ENCODE data around the gene LIM2.
"Not testable (repeated sequence)": the region's sequence is repeated elsewhere in the genome, so short reads cannot be mapped to it uniquely, and the experiment has no call there.

The LIM2 gene, protein sequence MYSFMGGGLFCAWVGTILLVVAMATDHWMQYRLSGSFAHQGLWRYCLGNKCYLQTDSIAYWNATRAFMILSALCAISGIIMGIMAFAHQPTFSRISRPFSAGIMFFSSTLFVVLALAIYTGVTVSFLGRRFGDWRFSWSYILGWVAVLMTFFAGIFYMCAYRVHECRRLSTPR

GRCh38 chr19:51387924-51388389, at the start of gene LIM2:
Gene LIM2, minus strand, starts transcription at chr19:51387974. Its CDS starts 531 bp downstream, at chr19:51387443.
- DNase-seq = no peak

DNA sequence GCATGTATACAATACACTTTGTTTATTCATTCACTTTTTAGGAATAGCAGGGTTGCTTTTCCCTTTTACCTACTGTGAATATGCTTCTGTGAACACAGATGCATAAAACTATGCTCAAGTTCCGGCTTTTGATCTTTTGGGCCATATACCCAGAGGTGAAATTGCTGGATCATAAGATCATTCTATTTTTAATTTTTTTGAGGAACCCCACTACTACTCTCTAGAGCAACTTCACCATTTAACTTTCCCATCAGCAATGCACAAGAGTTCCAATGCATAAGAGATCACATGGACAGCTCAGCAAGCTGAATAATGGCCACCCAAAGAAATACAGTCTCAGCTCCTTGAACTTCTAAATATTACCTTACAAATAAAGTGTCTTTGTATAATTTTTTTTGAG, 46.7 kb upstream of the LIM2 start:
- DNase-seq = no peak

- DNase-seq = no peak
Measured at GRCh38 chr19:51433043-51433442, 45.3 kb upstream of the LIM2 start.

- DNase-seq = no peak
Measured at GRCh38 chr19:51431124-51431523, 43.4 kb upstream of the LIM2 start.

DNA sequence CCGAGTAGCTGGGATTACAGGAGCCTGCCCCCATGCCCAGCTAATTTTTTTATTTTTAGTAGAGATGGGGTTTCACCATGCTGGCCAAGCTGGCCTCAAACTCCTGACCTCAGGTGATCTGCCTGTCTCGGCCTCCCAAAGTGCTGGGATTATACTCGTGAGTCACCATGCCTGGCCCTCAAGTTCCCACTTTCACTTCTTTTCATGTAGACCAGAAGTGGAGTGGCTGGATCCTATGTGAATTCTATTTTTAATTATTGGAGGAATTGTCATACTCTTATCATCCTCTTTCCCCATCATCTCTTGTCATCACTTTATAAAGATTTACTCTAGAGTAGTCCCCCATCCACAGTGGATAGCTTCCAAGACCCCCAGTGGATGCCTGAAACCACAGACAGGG, 42.4 kb upstream of the LIM2 start:
- DNase-seq = no peak

DNA sequence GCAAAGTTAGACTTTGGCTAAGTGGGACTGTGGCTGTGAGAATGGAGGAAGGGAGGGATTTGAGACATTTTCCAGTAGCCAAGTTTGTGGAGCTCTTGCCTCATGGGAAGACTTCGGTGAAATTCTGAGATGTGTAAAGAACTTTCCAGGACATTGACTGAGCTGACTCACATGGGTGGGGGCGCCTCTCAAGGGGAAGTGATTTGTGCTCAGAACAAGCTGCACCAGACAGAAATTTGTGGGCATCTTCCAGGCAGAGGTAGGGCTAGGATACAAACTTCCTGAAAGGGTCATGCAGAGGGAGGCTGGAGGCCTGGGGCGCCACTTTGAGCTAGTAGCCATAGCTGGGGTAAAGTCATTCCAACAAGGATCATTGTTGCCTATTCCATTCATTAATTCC, 39.4 kb upstream of the LIM2 start:
- DNase-seq = no peak

GRCh38 chr19:51422053-51422448, 34.3 kb upstream of the LIM2 start:
- peak; percentile 31 for DNase-seq

DNA sequence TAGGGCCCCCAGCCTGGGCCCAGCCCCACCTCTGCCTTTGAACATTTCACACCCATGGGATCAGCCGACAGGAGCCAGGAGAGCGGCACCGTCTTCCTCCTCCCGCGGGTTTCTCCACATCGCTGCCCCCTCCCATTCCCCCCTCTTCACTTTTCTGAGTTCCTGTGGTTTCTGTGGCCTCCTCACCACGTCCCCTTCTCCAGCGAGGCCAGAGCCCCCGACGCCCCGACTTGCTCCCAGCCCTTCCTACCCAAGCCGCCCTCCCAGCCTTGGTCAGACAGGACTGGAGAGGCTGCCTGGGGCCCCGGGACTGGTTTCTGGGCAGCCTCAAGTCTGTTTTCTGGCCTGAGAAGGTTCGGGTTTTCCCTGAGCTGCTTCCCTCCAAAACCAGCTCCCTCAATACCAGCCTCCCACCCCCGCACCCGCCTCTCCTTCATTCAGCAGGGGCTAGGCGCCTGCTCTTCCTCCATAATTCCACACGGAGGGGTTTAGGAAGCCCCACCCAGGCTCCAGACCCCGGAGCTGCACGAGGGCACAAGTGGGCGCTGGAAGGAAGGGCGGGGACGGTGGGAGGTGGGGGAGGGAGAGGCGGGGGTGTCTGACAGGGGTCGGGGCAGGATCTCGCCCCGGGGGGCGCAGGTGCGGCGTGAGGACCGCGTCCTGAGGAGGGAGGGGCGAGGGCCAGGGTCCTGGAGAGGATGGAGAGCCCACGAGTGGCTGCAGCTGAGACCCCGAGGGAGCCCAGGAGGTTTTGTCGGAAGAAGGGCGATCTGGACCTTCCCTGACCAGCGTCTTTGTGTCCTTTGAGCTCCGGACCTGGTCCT, 33.7 kb upstream of the LIM2 start:
- no peak for DNase-seq

DNA sequence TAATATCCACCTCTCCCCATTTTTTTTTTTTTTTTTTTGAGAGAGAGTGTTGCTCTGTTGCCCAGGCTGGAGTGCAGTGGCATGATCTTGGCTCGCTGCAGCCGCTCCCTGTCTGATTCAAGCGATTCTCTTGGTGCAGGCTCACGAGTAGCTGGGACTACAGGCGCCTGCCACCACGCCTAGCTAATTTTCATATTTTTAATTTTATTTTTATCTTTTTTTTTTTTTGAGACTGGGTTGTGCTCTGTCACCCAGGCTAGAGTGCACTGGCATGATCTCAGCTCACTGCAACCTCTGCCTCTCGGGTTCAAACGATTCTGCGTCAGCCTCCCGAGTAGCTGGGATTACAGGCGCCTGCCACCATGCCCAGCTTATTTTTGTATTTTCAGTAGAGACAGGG, 32.7 kb upstream of the LIM2 start:
- not testable (repeated sequence) for DNase-seq

- DNase-seq = no peak
Measured at GRCh38 chr19:51418707-51419106, 30.9 kb upstream of the LIM2 start.

DNA sequence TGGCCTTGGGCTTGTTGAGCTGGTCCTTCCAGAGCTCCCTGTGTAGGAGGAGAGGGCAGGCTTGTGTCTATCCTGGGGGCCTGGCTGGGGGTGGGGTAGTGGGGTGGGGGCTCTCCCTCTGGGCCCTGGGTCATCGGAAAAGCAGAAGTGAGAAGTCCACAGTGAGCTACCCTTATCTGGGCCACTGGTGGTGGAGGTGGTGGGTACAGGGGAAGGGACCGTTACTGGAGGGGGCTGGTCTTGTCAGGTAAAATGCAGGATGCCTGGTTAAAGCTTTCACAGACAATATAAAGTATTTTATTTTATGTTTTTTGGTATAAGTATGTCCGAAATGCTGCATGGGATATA, 30.0 kb upstream of the LIM2 start:
- no peak for DNase-seq

GRCh38 chr19:51417107-51417809, 29.5 kb upstream of the LIM2 start, which contains the start of gene SIGLEC10:
Gene SIGLEC10, minus strand, starts transcription at chr19:51417642. Its CDS starts 61 bp downstream, at chr19:51417581.
- no peak for DNase-seq

GRCh38 chr19:51416422-51416821, 28.6 kb upstream of the LIM2 start:
- not testable (repeated sequence) for DNase-seq

DNA sequence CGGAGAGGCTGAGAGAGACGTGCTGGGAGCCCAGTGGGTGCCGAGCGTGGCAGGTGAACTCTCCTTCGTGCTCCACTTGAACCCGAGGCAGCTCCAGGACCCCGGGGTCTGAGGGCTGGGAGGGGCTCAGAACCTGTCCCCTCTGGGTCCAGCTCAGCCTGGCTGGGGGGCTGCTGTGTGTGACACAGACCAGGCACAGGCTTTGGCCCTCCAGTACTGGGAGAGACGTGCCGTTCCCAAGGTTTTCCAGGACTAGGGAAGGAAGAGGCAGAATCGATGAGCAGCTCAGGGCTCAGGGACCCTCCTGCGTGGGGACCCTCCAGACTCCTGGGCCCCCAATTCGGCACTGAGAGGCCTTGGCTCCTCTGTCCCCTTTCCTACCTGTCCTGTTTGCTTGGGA, 27.4 kb upstream of the LIM2 start:
- no peak for DNase-seq

DNA sequence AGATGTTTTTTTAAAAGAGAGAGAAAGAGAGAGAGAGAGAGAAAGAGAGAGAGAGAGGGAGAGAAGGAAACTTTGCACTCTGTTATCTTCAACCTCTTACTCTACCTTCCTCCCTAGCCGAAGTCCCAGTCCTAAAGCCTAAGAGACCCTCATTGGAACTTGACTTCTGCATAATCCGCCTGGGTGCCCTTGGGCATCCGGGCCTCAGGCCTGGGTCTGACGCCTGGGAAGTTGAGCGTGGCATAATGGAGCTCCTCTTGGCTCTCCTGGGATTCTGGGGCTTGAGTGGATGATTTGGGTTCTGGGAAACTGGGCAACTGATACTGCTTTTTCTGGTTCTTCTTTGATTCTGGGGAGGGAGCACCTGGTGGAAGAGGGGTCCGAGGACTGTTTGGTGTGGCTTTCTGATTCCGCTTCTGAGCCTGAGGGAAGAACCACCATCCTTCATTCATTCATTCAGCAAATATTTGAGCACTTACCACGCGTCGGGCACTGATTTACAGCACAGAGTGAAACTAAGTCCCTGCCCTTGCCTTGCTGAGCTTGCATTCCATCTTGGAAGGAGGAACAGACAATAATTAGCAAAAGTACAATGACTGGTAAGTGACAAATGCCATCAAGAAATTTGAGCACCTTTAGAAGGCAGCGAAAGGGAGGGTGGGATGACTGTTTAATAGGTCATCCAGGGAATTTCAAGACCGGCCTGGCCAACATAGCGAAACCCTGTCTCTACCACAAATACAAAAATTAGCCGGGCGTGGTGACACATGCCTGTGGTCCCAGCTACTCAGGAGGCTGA, 23.4 kb upstream of the LIM2 start:
- no peak for DNase-seq

DNA sequence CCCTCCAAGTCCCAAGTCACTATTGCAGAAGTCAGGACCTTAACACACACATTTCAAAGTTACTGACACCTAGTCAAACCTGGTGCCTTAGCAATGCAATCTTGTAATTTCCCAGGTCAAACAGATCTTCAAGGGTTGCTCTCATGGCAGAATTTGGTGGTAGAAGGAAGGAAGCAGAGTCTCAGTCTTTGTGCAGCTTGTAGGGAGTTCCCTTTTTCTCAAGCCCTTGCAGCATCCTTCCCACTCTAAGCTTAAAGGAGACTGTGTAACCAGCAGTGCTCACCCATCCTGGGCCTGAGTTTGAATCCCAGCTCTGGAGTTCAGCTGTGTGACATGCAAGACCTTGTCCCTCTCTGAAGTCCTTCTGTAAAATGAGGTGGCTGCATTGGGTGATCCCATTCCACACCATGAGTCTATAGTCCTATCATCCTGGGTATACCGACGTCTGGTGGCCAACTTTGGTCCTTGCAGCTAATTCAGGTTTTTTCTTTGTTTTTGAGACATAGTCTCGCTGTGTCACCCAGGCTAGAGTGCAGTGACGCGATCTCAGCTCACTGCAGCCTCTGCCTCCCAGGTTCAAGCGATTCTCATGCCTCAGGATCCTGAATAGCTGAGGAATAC, 19.8 kb upstream of the LIM2 start:
- no peak for DNase-seq

GRCh38 chr19:51402117-51402516, 14.3 kb upstream of the LIM2 start:
- DNase-seq = no peak

GRCh38 chr19:51399936-51400335, 12.2 kb upstream of the LIM2 start:
- not testable (repeated sequence) for DNase-seq

GRCh38 chr19:51399231-51399630, 11.5 kb upstream of the LIM2 start:
- DNase-seq = no peak

DNA sequence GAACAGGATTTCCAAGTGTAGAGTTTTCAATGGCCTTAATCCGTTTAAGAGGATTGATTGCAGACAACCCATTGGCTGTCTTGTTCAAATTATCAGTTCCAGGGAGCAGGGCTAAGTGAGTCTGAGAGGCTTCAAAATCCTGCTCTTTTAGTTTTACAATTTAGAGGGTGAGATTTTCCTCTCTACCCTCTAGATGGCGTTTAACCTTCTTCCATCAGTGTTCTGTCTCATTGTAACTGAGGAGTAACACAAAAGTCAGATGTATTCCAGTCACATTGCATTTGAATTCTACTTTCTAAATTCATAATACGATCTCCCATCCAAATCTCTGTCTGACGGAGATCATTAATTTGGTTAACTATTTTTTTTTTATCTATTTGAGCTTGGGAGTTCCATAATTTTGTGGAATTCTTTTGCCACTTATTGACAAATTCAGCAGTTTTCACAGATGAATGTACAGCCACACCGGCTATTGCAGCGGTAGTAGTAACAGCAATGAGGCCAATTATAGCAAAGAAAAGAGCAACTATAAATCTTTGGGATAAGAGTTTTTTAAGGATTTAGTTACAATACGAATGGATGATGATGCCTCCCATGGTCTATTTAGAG, 10.4 kb upstream of the LIM2 start:
- DNase-seq = peak; percentile 1

GRCh38 chr19:51397453-51397852, 9.7 kb upstream of the LIM2 start:
- DNase-seq = not testable (repeated sequence)

DNA sequence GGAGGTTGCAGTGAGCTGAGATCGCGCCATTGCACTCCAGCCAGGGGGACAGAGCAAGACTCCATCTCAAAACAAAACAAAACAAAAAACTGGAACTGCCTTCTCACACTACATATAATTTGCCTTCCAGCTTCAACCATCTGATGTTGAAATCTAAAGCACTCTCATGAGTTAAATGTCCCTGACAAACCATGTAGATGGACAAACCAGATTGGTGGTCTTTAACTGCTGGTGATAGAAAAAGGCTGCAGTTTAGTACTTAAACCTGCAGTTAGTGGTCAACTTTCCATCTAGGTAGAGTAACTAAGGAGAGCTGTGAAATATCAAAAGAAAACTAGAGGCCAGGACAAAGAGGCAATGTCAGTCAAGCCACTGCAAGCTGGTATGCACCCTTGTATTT, 8.4 kb upstream of the LIM2 start:
- DNase-seq = no peak

Data from NCI-H774 (cell line).